Lower lobe of right lung (tissue), 2 donors: ENCODE data around the gene CCDC117. TPM values are rescaled to one million over a fixed set of nuclear protein-coding genes. Genes with fewer than 3 reads are reported as not detected.

Source experiments
- ATAC-seq, 2 donors: fragments of 200-7000 bp; cut with Tn5 transposase; one replicate each; pipeline ENCODE4 v1.9.1; 2020 to 2022; ENCODE audit warnings: mild to moderate bottlenecking in 2 of 2, moderate library complexity in 2 of 2
- DNase-seq: peaks from one replicate; pipeline ENCODE4 v3.0.0-alpha.2; 2020
- H3K27ac ChIP-seq: fragments of 200-600 bp; one replicate; pipeline ENCODE4 v1.8.0; 2022
- H3K27me3 ChIP-seq: fragments of 200-600 bp; one replicate; pipeline ENCODE4 v1.8.0; 2022; ENCODE audit warnings: low read depth
- H3K36me3 ChIP-seq: fragments of 200-600 bp; one replicate; pipeline ENCODE4 v1.8.0; 2022; ENCODE audit warnings: mild to moderate bottlenecking
- H3K4me1 ChIP-seq: fragments of 200-600 bp; one replicate; pipeline ENCODE4 v1.8.0; 2022
- H3K4me3 ChIP-seq: fragments of 200-600 bp; one replicate; pipeline ENCODE4 v1.8.0; 2022; ENCODE audit warnings: mild to moderate bottlenecking
- H3K9me3 ChIP-seq: fragments of 200-600 bp; one replicate; pipeline ENCODE4 v1.8.0; 2022
- intact Hi-C: fragments of 100-400 bp; cut with DNase I; formaldehyde crosslinking; loops from one replicate; pipeline ENCODE4 v1.11.0; 2022
- total RNA-seq: library from RNA; stranded (reverse); fragmentation: NEBNext Ultra II Directional; extraction: Animal tissue kit (Norgen Biotek cat#: 25700); gene quantifications from one replicate; pipeline ENCODE4 v1.2.1, GENCODE V29; 2021
- TF ChIP-seq, protein P1 (sequence below): fragments of 200-600 bp; IDR thresholded peaks from one replicate; pipeline ENCODE4 v1.8.0; 2022; ENCODE audit warnings: antibody characterized with exemption, mild to moderate bottlenecking
- donor health status: DM: no; HTN: yes; CAD: no; lungs with severe emphysema.

Gene CCDC117
- total RNA-seq, 1 donor from 2014 or later = 21.4 TPM

DNA sequence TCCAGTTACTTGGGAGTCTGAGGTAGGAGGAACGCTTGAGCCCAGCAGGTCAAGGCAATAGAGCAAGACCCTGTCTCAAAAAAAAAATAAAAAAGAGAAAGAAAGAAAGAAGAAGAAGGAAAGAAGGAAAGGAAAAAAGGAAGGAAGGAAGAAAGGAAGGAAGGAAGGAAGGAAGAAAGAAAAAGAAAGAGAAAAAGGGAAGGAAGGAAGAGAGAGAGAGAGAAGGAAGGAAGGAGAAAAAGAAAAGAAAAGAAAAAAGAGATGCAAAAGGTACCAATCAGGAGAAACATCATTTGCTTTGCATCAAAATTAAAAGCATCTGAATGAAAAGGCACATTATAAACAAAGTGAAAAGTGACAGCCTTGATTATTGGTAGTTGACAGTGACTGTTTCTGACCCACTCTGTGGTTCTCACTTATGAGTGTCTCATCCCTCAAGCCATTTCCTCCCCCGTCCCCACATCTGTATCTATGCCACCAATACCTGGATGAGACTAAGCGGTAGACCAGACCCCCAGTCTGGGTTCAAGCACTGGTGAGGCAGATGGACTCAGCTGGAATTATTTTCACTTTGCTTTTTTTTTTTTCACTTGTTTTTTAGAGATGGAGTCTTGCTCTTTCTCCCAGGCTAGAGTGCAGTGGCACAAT is 60.9 kb downstream of the CCDC117 start:
- DNase-seq (no peak), ATAC-seq (no peak)
- Histone ChIP-seq H3K9me3 (no peaks in the 10 kb centered on the region), H3K27ac (no peak overlapping the region), H3K4me3 (no peak overlapping the region), H3K27me3 (no peaks in the 10 kb centered on the region), H3K4me1 (peaks cover 14% of the 10 kb centered on the region), H3K36me3 (no peaks in the 10 kb centered on the region)
- TF ChIP-seq, protein P1, sequence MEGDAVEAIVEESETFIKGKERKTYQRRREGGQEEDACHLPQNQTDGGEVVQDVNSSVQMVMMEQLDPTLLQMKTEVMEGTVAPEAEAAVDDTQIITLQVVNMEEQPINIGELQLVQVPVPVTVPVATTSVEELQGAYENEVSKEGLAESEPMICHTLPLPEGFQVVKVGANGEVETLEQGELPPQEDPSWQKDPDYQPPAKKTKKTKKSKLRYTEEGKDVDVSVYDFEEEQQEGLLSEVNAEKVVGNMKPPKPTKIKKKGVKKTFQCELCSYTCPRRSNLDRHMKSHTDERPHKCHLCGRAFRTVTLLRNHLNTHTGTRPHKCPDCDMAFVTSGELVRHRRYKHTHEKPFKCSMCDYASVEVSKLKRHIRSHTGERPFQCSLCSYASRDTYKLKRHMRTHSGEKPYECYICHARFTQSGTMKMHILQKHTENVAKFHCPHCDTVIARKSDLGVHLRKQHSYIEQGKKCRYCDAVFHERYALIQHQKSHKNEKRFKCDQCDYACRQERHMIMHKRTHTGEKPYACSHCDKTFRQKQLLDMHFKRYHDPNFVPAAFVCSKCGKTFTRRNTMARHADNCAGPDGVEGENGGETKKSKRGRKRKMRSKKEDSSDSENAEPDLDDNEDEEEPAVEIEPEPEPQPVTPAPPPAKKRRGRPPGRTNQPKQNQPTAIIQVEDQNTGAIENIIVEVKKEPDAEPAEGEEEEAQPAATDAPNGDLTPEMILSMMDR = no peak
- intact Hi-C loops = loop anchor here (5.0 kb wide), 1 partner anchor 236 kb away; no protein-coding TSS in a partner anchor

DNA sequence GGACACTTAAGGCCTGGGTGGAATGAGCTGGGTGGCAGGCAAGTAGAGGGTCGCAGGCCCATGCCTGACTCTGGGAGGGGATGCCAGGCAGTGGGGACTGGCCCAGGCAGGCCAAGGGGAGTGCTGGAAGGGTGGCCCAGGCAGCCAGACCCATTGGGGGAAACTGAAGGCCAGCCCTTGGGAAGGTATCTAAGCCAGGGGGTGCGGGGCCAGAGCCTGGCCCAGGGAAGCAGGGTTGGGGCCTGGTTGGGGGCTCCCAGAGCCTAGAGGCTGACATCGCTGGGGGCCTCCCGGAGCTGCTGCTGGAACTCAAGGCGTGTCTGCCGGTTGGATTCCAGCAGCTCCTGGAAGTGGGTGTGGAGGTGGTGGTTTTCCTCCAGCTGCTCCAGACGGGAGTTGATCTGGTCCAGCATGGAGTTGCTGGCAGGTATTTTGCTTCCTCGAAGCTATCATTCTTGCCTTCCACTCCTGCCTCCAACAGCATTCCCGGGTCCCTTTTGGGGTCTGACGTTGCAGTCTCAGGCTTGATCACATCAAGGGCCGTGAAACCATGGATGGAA is 63.2 kb downstream of the CCDC117 start:
- Histone ChIP-seq H3K36me3 (no peaks in the 10 kb centered on the region), H3K4me1 (no peaks in the 10 kb centered on the region), H3K27ac (no peak overlapping the region), H3K4me3 (no peak overlapping the region), H3K9me3 (no peaks in the 10 kb centered on the region), H3K27me3 (no peaks in the 10 kb centered on the region)
- TF ChIP-seq, protein P1 = no peak
- no peak for DNase-seq
- ATAC-seq = no peak
- intact Hi-C loops = no loop called here

DNA sequence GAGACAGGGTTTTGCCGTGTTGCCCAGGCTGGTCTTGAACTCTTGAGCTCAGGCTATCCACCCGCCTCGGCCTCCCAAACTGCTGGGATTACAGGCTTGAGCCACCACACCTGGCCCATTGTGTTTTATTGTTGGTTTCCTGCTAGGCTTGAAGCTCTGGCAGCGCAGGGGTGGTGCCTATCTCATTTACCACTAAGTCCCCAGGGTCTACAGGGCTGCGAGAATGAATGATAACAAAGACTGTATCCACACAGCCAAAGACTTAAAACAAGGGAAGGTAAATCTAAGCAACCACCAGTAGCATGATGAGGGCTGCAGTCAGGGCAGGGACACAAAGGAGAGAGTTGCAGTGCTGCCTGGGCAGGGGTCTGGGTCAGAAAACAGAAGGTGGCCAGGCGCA is 65.1 kb downstream of the CCDC117 start:
- ATAC-seq = no peak

More for the DNA sequence above, 65.1 kb downstream of the CCDC117 start:
- H3K27ac ChIP-seq = no peak overlapping the region
- no peak overlapping the region for H3K4me3 ChIP-seq
- no peaks in the 10 kb centered on the region for H3K36me3 ChIP-seq
- intact Hi-C loops = no loop called here
- H3K4me1 ChIP-seq = no peaks in the 10 kb centered on the region
- no peaks in the 10 kb centered on the region for H3K27me3 ChIP-seq
- no peaks in the 10 kb centered on the region for H3K9me3 ChIP-seq
- no peak for DNase-seq
- TF ChIP-seq, protein P1 = no peak

Other genes starting within 250 kb of the CCDC117 start
- 39.6 TPM for gene TTC28, start 92.9 kb upstream of the CCDC117 start, total RNA-seq
- gene CHEK2, start 30.9 kb upstream of the CCDC117 start, total RNA-seq = 10.0 TPM
- 13.4 TPM for gene HSCB, start 30.7 kb upstream of the CCDC117 start, total RNA-seq
- gene XBP1, start 27.9 kb downstream of the CCDC117 start, total RNA-seq = 216 TPM
- gene ZNRF3, start 110.9 kb downstream of the CCDC117 start, total RNA-seq = 11.3 TPM